ENCODE results near the gene ALOX12. TPM values are rescaled to one million over a fixed set of nuclear protein-coding genes. Genes with fewer than 3 reads are reported as not detected.
"Not testable (repeated sequence)": the region's sequence is repeated elsewhere in the genome, so short reads cannot be mapped to it uniquely, and the experiment has no call there.

Gene ALOX12, protein sequence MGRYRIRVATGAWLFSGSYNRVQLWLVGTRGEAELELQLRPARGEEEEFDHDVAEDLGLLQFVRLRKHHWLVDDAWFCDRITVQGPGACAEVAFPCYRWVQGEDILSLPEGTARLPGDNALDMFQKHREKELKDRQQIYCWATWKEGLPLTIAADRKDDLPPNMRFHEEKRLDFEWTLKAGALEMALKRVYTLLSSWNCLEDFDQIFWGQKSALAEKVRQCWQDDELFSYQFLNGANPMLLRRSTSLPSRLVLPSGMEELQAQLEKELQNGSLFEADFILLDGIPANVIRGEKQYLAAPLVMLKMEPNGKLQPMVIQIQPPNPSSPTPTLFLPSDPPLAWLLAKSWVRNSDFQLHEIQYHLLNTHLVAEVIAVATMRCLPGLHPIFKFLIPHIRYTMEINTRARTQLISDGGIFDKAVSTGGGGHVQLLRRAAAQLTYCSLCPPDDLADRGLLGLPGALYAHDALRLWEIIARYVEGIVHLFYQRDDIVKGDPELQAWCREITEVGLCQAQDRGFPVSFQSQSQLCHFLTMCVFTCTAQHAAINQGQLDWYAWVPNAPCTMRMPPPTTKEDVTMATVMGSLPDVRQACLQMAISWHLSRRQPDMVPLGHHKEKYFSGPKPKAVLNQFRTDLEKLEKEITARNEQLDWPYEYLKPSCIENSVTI
- total RNA-seq (2014; rRNA removed; shearing (Covaris generic)), result not detected in 2 replicates

GRCh38 chr17:6995500-6996255 lies at the start of gene ALOX12:
Gene ALOX12 (plus strand): TSS chr17:6996049. CDS start chr17:6996118, 69 bp downstream.
- no peaks in the 10 kb centered on the region for H3K9me3 ChIP-seq (replicated peaks)
- no peak within 1 kb of the TSS for H3K27ac ChIP-seq
- no peaks in the 10 kb centered on the region for H3K4me1 ChIP-seq
- no peaks in the 10 kb centered on the region for H3K36me3 ChIP-seq
- DNase-seq, result no peak
- H3K4me3 ChIP-seq, result no peak within 1 kb of the TSS
- H3K27me3 ChIP-seq, result no peaks in the 10 kb centered on the region

DNA sequence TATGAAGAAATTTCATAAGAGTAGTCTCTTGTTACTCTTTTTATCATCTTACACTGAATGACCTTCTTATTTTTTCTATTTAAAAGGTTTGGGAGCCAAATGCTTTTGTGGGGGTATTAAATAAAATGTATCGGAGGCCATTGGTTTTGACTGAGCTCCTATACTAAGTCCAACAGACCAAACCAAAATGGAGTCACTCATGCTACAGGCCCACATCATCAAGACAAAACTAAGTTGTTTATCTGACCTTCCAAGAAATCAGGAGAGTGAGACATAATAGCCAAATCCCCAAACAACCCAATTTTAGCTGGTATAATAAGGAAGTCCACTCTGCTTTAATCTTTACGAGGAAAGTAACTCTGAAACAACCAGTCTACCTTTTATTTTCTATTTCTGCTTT lies 48.1 kb upstream of the ALOX12 start:
- no peak for DNase-seq
- Histone ChIP-seq H3K27ac (no peak overlapping the region), H3K27me3 (no peaks in the 10 kb centered on the region)

GRCh38 chr17:6948562-6948961 lies 47.3 kb upstream of the ALOX12 start:
- H3K36me3 ChIP-seq, result no peaks in the 10 kb centered on the region
- no peaks in the 10 kb centered on the region for H3K9me3 ChIP-seq (replicated peaks)
- no peak overlapping the region for H3K27ac ChIP-seq
- no peaks in the 10 kb centered on the region for H3K4me1 ChIP-seq
- H3K27me3 ChIP-seq, result no peaks in the 10 kb centered on the region
- H3K4me3 ChIP-seq, result no peak overlapping the region
- DNase-seq, result no peak

More for the DNA sequence above, 48.1 kb upstream of the ALOX12 start:
- Histone ChIP-seq H3K4me3 (no peak overlapping the region), H3K9me3 (replicated peaks) (no peaks in the 10 kb centered on the region), H3K4me1 (no peaks in the 10 kb centered on the region), H3K36me3 (no peaks in the 10 kb centered on the region)

- Histone ChIP-seq H3K27me3 (no peaks in the 10 kb centered on the region), H3K27ac (no peak overlapping the region), H3K4me1 (no peaks in the 10 kb centered on the region), H3K9me3 (replicated peaks) (no peaks in the 10 kb centered on the region), H3K4me3 (no peak overlapping the region), H3K36me3 (no peaks in the 10 kb centered on the region)
- DNase-seq, result no peak
Observed at GRCh38 chr17:6948976-6949375, 46.9 kb upstream of the ALOX12 start.

GRCh38 chr17:6950938-6951337 lies 44.9 kb upstream of the ALOX12 start:
- not testable (repeated sequence) for H3K9me3 ChIP-seq (replicated peaks); H3K4me1 ChIP-seq; H3K27ac ChIP-seq; H3K27me3 ChIP-seq; H3K4me3 ChIP-seq; H3K36me3 ChIP-seq; DNase-seq

DNA sequence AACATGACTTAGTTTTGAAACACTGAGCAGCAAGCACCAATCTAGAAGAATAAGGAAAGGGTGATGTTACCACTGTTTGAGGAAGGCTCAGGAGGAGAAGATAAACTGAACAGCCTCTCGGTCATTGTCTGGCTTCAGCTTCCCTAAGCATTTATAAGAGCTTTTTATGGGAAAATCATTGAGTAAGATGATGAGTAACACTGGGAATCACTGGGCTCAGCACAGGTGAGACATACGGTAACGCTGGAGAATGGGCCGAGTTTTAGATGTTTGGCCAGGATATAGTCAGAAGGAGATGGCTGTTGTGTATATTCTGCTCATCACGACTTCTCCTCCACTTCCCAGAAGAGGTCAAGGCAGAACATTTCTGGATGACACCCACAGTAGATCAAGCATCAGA lies 42.2 kb upstream of the ALOX12 start:
- no peaks in the 10 kb centered on the region for H3K9me3 ChIP-seq (replicated peaks)
- H3K27ac ChIP-seq, result no peak overlapping the region
- H3K27me3 ChIP-seq, result no peaks in the 10 kb centered on the region
- no peak overlapping the region for H3K4me3 ChIP-seq
- no peaks in the 10 kb centered on the region for H3K36me3 ChIP-seq
- H3K4me1 ChIP-seq, result no peaks in the 10 kb centered on the region
- DNase-seq, result no peak

GRCh38 chr17:6959700-6960099 lies 36.1 kb upstream of the ALOX12 start:
- no peaks in the 10 kb centered on the region for H3K27me3 ChIP-seq
- no peaks in the 10 kb centered on the region for H3K36me3 ChIP-seq
- no peak overlapping the region for H3K27ac ChIP-seq
- H3K9me3 ChIP-seq (replicated peaks), result no peaks in the 10 kb centered on the region
- H3K4me3 ChIP-seq, result no peak overlapping the region
- no peak for DNase-seq
- H3K4me1 ChIP-seq, result no peaks in the 10 kb centered on the region

GRCh38 chr17:6969323-6969726 lies 26.5 kb upstream of the ALOX12 start:
- Histone ChIP-seq H3K4me3 (no peak overlapping the region), H3K9me3 (replicated peaks) (no peaks in the 10 kb centered on the region), H3K27ac (no peak overlapping the region), H3K36me3 (no peaks in the 10 kb centered on the region), H3K27me3 (no peaks in the 10 kb centered on the region), H3K4me1 (no peaks in the 10 kb centered on the region)
- DNase-seq, result no peak

DNA sequence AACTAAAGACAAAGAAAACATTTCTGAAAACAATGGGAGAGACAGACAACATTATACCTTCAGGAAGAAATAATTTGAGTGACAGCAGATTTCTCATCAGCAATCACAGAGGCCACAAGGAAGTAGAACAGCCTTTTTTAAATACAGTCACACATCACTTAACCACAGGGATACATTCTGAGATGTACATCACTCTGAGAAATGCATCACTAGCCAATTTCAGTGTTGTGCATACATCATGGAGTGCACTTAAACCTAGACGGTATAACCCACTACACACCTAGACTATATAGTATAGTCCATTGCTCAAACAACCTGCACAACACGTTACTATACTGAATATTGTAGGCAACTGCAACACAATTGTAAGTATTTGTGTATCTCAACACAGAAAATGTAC lies 24.9 kb upstream of the ALOX12 start:
- no peak overlapping the region for H3K4me3 ChIP-seq
- no peak for DNase-seq
- no peaks in the 10 kb centered on the region for H3K27me3 ChIP-seq
- H3K4me1 ChIP-seq, result no peaks in the 10 kb centered on the region
- H3K36me3 ChIP-seq, result no peaks in the 10 kb centered on the region
- no peak overlapping the region for H3K27ac ChIP-seq
- no peaks in the 10 kb centered on the region for H3K9me3 ChIP-seq (replicated peaks)

GRCh38 chr17:6979440-6979839 lies 16.4 kb upstream of the ALOX12 start:
- H3K27ac ChIP-seq; H3K27me3 ChIP-seq; H3K36me3 ChIP-seq; DNase-seq; H3K4me1 ChIP-seq; H3K9me3 ChIP-seq (replicated peaks); H3K4me3 ChIP-seq: not testable (repeated sequence)

- Histone ChIP-seq H3K9me3 (replicated peaks) (no peaks in the 10 kb centered on the region), H3K27me3 (no peaks in the 10 kb centered on the region), H3K36me3 (no peaks in the 10 kb centered on the region), H3K4me1 (no peaks in the 10 kb centered on the region), H3K4me3 (no peak overlapping the region), H3K27ac (no peak overlapping the region)
- DNase-seq, result no peak
Observed at GRCh38 chr17:6981426-6981825, 14.4 kb upstream of the ALOX12 start.

DNA sequence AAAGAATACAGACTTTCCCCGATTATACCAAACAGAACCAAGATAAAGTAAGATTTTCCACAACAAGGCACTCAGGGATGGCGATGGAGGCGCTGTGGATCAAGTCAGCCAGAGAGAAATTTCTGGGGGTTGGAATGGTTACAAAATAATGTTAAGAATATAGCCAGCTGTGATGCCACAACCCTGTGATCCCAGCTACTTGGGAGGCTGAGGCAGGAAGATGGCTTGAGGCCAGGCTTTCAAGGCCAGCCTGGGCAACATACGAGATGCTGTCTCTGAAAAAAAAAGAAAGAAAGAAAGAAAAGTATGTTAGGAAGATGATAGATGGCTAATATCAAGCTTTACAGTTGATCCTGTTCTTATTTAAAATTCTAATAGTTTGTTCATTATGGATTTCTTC lies 10.6 kb upstream of the ALOX12 start:
- DNase-seq, result no peak
- no peak overlapping the region for H3K4me3 ChIP-seq

GRCh38 chr17:6986676-6987075 lies 9.2 kb upstream of the ALOX12 start:
- Histone ChIP-seq H3K9me3 (replicated peaks) (no peaks in the 10 kb centered on the region), H3K27me3 (no peaks in the 10 kb centered on the region), H3K4me1 (no peaks in the 10 kb centered on the region), H3K27ac (no peak overlapping the region), H3K4me3 (no peak overlapping the region), H3K36me3 (no peaks in the 10 kb centered on the region)
- no peak for DNase-seq

More for the DNA sequence above, 10.6 kb upstream of the ALOX12 start:
- no peak overlapping the region for H3K27ac ChIP-seq
- no peaks in the 10 kb centered on the region for H3K27me3 ChIP-seq
- no peaks in the 10 kb centered on the region for H3K9me3 ChIP-seq (replicated peaks)
- no peaks in the 10 kb centered on the region for H3K4me1 ChIP-seq
- H3K36me3 ChIP-seq, result no peaks in the 10 kb centered on the region

GRCh38 chr17:6989779-6990178 lies 6.1 kb upstream of the ALOX12 start:
- Histone ChIP-seq H3K4me3 (no peak overlapping the region), H3K9me3 (replicated peaks) (no peaks in the 10 kb centered on the region), H3K27me3 (no peaks in the 10 kb centered on the region), H3K27ac (no peak overlapping the region), H3K4me1 (no peaks in the 10 kb centered on the region), H3K36me3 (no peaks in the 10 kb centered on the region)
- no peak for DNase-seq

GRCh38 chr17:6993613-6994056 lies 2.2 kb upstream of the ALOX12 start:
- not testable (repeated sequence) for H3K4me1 ChIP-seq; H3K9me3 ChIP-seq (replicated peaks); H3K27ac ChIP-seq; H3K27me3 ChIP-seq; H3K36me3 ChIP-seq; DNase-seq; H3K4me3 ChIP-seq
